ENCODE measurements around the gene LDB1.

Gene LDB1

DNA sequence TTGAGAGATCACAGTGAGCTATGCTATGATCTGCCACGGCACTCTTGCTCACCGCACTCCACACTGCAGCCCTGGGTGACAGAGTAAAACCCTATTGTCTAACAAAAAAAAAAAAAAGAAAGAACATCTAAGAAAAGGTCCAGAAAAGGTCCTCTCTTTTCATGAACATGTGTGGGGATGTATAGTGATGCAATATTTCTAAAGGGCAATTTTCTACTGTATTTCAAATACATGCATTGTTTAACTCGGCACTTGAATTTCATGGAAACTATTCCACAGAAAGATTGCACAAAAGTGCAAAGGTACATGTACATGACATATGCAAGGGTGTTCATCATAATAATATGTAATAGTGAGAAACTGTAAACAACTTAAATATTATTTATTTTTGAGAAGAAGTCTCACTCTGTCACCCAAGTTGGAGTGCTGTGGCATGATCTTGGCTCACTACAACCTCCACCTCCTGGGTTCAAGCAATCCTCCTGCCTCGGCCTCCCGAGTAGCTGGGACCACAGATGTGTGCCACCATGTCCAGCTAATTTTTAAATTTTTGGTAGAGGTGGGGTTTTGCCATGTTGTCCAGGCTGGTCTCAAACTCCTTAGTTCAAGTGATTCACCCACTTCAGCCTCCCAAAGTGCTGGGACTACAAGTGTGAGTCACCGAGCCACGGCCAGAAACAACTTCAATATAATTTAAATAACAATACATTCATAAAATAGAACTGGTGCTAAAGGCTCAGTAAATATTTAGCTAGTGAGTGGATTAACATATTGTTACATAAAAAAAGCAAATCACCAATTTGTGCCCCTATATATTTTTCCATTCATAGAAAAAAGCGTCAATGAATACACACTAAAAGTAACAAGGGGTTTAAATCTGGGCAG, 11.4 kb upstream of the LDB1 start:
- TF ChIP-seq, protein P1, sequence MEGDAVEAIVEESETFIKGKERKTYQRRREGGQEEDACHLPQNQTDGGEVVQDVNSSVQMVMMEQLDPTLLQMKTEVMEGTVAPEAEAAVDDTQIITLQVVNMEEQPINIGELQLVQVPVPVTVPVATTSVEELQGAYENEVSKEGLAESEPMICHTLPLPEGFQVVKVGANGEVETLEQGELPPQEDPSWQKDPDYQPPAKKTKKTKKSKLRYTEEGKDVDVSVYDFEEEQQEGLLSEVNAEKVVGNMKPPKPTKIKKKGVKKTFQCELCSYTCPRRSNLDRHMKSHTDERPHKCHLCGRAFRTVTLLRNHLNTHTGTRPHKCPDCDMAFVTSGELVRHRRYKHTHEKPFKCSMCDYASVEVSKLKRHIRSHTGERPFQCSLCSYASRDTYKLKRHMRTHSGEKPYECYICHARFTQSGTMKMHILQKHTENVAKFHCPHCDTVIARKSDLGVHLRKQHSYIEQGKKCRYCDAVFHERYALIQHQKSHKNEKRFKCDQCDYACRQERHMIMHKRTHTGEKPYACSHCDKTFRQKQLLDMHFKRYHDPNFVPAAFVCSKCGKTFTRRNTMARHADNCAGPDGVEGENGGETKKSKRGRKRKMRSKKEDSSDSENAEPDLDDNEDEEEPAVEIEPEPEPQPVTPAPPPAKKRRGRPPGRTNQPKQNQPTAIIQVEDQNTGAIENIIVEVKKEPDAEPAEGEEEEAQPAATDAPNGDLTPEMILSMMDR (IDR thresholded peaks at IDR 0.05; ENCODE audit: low read depth, low read length, missing control alignments), result no peak
- DNase-seq (ENCODE audit: low read depth), result no peak
- H3K4me3 ChIP-seq (ENCODE audit: low read depth, low read length), result no peak overlapping the region
- in situ Hi-C loops (cut with HindIII; ENCODE audit: low sequenced_read_pairs), result no loop called here

DNA sequence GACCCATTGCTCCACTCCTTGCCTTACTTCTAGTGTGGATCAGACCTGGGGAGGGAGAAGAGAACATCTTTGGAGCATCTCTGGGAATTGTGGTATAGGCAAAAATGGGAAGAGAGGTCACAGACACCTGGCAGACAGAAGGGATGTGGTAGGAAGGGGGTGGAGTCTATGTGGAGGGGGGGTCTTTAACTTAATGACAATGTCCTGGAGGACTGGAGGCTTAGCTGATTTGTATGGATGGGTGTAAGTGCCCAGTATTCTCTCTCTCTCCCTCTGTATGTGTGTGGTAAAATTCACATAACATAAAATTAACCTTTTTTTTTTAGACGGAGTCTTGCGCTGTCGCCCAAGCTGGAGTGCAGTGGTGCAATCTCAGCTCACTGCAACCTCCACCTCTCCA, 3.1 kb upstream of the LDB1 start:
- in situ Hi-C loops (cut with HindIII; ENCODE audit: low sequenced_read_pairs), result no loop called here
- TF ChIP-seq, protein P1 (IDR thresholded peaks at IDR 0.05; ENCODE audit: low read depth, low read length, missing control alignments), result no peak
- no peak for DNase-seq (ENCODE audit: low read depth)
- H3K4me3 ChIP-seq (ENCODE audit: low read depth, low read length), result no peak overlapping the region

DNA sequence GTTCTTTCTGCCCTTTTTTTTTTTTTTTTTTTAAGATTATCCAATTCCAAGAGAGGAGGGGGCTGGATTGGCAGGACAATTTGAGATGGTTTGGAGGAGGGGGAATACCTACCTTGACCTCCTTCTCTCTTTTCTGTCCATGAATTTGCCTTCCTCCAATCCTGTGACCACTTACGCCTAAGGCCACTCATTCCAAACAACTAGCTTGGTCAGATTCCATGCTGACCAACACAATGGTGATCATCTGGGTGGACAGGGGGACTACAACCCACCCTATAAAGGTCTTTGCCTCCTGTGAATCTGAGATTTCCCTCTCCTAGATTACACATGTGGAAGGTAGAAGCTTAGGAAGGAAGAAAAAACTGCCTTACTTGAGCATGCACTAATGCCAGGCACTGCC, 2.3 kb upstream of the LDB1 start:
- in situ Hi-C loops (cut with HindIII; ENCODE audit: low sequenced_read_pairs), result no loop called here
- DNase-seq (ENCODE audit: low read depth), result no peak
- TF ChIP-seq, protein P1 (IDR thresholded peaks at IDR 0.05; ENCODE audit: low read depth, low read length, missing control alignments), result no peak
- H3K4me3 ChIP-seq (ENCODE audit: low read depth, low read length), result no peak overlapping the region

DNA sequence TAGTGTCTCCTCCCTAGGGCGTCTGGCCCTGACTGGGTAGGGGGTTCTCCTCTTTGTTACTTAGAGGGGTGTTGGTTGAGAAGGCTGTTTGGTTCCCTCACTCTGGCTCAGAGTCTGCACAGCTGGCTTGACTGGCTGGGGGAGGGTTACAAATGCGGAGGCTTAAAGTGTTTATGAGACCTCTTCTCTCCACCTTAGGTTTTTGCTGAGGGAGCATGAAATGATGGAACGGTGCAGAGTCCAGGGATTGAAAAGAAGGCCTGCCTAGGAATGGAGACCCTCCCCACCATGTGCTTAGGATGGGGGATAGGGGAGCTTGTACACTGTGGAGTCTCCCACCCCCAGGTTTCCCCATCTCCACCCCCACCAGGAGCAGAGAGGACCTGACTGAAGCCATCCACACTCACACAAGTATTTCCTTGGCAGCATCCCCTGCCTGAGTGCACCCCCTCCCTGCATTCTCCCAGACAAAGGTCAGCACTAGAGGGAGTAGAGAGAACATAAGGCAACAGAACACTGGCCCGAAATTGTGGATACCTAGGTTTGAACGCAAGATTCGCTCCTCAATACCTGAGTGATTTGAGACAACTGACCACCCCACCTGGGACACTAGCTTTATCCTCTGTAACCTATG, 1.7 kb upstream of the LDB1 start:
- DNase-seq (ENCODE audit: low read depth), result no peak
- H3K4me3 ChIP-seq (ENCODE audit: low read depth, low read length), result peak overlapping the region; percentile 65
- in situ Hi-C loops (cut with HindIII; ENCODE audit: low sequenced_read_pairs), result no loop called here
- TF ChIP-seq, protein P1 (IDR thresholded peaks at IDR 0.05; ENCODE audit: low read depth, low read length, missing control alignments), result peak; percentile 27

DNA sequence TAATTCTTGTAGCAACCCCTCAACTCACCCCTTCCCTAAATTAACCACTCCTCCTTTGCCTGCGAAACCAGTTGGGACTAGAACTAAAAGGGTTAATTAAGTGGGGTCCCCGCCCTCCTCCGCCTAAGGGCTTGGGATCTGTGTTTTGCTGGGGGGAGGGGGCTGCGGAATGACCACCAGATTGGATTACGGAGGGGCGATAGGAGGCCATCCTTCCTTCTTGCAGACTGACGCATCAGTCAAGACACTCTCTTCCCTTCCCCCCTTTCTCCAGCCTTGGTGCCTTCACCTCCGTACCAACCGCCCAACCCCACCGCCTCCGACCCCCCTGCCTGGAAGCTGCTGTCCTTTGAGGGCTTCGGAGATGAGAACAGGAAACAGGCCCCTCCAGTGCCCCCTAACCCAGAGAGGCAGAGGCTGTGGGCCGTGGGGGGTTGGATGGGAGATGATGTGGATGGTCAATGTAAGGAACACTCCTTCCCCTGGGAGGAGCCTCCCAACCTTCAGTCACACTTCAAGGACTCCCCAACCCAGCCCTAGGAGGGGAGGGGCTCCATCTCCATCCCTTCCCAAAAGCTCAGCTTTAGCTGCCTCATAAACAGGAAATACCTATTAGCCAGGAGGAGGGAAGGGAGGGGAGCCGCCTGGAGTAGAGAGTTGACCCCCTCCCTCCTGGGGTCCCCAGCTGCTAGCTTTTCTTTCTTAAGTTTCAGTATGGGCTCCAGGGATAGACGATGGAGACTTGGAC, 997 bp upstream of the LDB1 start:
- in situ Hi-C loops (cut with HindIII; ENCODE audit: low sequenced_read_pairs), result no loop called here
- DNase-seq (ENCODE audit: low read depth), result no peak
- TF ChIP-seq, protein P1 (IDR thresholded peaks at IDR 0.05; ENCODE audit: low read depth, low read length, missing control alignments), result no peak
- peak overlapping the region; percentile 65 for H3K4me3 ChIP-seq (ENCODE audit: low read depth, low read length)

DNA sequence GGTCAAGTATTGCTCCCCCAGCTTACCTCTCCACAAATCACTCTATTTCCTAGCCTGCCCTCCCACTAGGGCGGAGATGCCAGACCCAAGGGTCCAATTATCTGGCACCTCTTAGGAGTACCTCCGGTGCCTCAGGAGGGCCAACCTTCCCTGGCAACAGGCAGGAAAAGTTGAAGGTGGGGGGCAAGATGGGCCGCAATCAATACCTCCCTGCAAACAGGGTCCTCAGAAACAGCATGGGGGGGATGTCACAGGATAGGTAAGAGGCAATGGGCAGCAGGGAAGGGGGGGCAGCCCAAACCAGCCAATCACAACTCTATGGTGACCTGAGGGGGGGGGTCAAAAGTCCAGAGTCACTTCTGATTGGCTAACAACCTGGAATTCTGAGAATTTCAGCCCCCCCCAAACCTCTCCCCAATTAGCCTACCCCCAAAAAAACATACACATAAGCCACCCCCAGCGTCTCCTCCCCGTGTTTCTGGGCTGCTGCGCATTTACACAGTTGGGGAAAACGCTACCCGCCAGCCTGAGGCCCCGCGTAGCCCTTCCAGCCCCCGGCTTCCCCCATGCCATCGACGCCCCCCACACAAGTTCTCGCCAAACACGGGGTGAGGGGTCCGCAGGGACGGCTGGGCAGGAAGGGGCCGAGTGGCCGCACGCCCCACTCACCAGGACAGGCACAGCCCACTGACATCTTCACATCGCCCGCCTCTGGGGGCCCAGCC, 589 bp downstream of the LDB1 start:
- TF ChIP-seq, protein P1 (IDR thresholded peaks at IDR 0.05; ENCODE audit: low read depth, low read length, missing control alignments), result no peak
- no peak for DNase-seq (ENCODE audit: low read depth)
- in situ Hi-C loops (cut with HindIII; ENCODE audit: low sequenced_read_pairs), result no loop called here
- H3K4me3 ChIP-seq (ENCODE audit: low read depth, low read length), result peak overlapping the region; percentile 65
